Endothelial cell of umbilical vein (primary cell): ENCODE results near the gene ADGRB2. TPM values are rescaled to one million over a fixed set of nuclear protein-coding genes. Genes with fewer than 3 reads are reported as not detected.

Experiments used
- BruUV-seq: library from RNA; stranded (reverse); fragments of 400-500 nt; replicated peaks from 2 replicates; lab custom pipeline; 2021; lab: Mats Ljungman, UMichigan
- CTCF ChIA-PET: fragments of 300-600, 350-600 bp; sonication (Branson Sonifier 250); formaldehyde crosslinking; loops from one replicate; lab custom pipeline; 2021; ENCODE audit warnings: antibody characterized with exemption, inconsistent platforms; lab: Charles Lee
- POLR2A ChIA-PET: fragments of 300-600, 350-600 bp; sonication (Branson Sonifier 250); formaldehyde crosslinking; loops from one replicate; lab custom pipeline; 2021; ENCODE audit warnings: antibody characterized with exemption, inconsistent platforms; lab: Charles Lee
- DNase-seq: peaks from one replicate; pipeline ENCODE4 v3.0.0-alpha.2; 2011; ENCODE audit warnings: low read depth, low spot score
- FAIRE-seq: peaks from 2 replicates; lab custom pipeline; 2011; peaks lifted over from hg19 to GRCh38; lab: Jason Lieb, UNC
- H2AFZ ChIP-seq: 2 replicates; pipeline ENCODE4 v1.6.0; 2012; ENCODE audit warnings: low read depth, low read length, control low read depth, inconsistent platforms
- H3K27ac ChIP-seq: 2 replicates; pipeline ENCODE4 v1.5.1; 2011; ENCODE audit warnings: low read depth, mild to moderate bottlenecking, control low read depth, low read length, moderate library complexity; ENCODE audit not compliant: insufficient read depth
- H3K27me3 ChIP-seq, 2 experiments: 2 replicates each; pipeline versions ENCODE4 v1.6.0 to v1.6.1; 2011; ENCODE audit warnings: low read length in 2 of 2, mixed read lengths in 1 of 2; ENCODE audit not compliant: control insufficient read depth in 2 of 2, insufficient read depth in 2 of 2
- H3K36me3 ChIP-seq, 2 experiments: 2 replicates in 1 of 2; 3 replicates in 1 of 2; pipeline ENCODE4 v1.5.1; 2011; ENCODE audit warnings: low read length in 2 of 2, mild to moderate bottlenecking in 1 of 2, moderate library complexity in 1 of 2; ENCODE audit not compliant: control insufficient read depth in 2 of 2, insufficient read depth in 2 of 2; ENCODE audit errors: extremely low read depth in 1 of 2
- H3K4me1 ChIP-seq: 3 replicates; pipeline ENCODE4 v1.5.1; 2011; ENCODE audit warnings: mild to moderate bottlenecking, low read length; ENCODE audit not compliant: control insufficient read depth, insufficient read depth; ENCODE audit errors: extremely low read depth
- H3K4me2 ChIP-seq: 2 replicates; pipeline ENCODE4 v1.6.1; 2011; ENCODE audit warnings: low read length, control low read depth, mixed read lengths; ENCODE audit not compliant: insufficient read depth
- H3K4me3 ChIP-seq, 3 experiments: fragments of 200-600 bp in 1 of 3; sonication (generic), shearing (Covaris generic) in 1 of 3; replicated peaks in 1 of 3; 2 replicates each; pipeline ENCODE4 v1.5.1; 2011 to 2016; ENCODE audit warnings: control low read depth in 3 of 3, low read length in 3 of 3, mild to moderate bottlenecking in 2 of 3, inconsistent platforms in 1 of 3, low read depth in 1 of 3, moderate library complexity in 1 of 3; ENCODE audit not compliant: insufficient read depth in 1 of 3
- H3K79me2 ChIP-seq: 2 replicates; pipeline ENCODE4 v1.6.0; 2012; ENCODE audit warnings: low read length, inconsistent platforms; ENCODE audit not compliant: control insufficient read depth, insufficient read depth
- H3K9ac ChIP-seq: replicated peaks from 2 replicates; pipeline ENCODE3; 2011; ENCODE audit warnings: low read length, control low read depth; ENCODE audit not compliant: insufficient read depth; ENCODE audit errors: extremely low read depth
- H3K9me1 ChIP-seq: replicated peaks from 3 replicates; pipeline ENCODE4 v1.6.0; 2011; ENCODE audit warnings: mild to moderate bottlenecking, low read length; ENCODE audit not compliant: control insufficient read depth, insufficient read depth; ENCODE audit errors: extremely low read depth
- H3K9me3 ChIP-seq: replicated peaks from 2 replicates; pipeline ENCODE4 v1.5.1; 2012; ENCODE audit warnings: low read length, inconsistent platforms; ENCODE audit not compliant: control insufficient read depth, insufficient read depth
- H4K20me1 ChIP-seq: replicated peaks from 2 replicates; pipeline ENCODE3; 2011; ENCODE audit warnings: mild to moderate bottlenecking, low read length; ENCODE audit not compliant: control insufficient read depth, insufficient read depth; ENCODE audit errors: extremely low read depth
- EZH2 ChIP-seq: IDR thresholded peaks from 2 replicates; pipeline ENCODE4 v1.6.1; 2012; ENCODE audit warnings: borderline replicate concordance, low read depth, mild to moderate bottlenecking, moderate library complexity, low read length, inconsistent platforms; ENCODE audit not compliant: severe bottlenecking
- FOS ChIP-seq: IDR thresholded peaks from 2 replicates; pipeline ENCODE4 v1.6.1; 2011; ENCODE audit warnings: mild to moderate bottlenecking, low read length, moderate library complexity, borderline replicate concordance; ENCODE audit not compliant: insufficient read depth
- GATA2 ChIP-seq: IDR thresholded peaks from 2 replicates; pipeline ENCODE4 v1.7.0; 2011; ENCODE audit warnings: low read depth, mild to moderate bottlenecking, moderate library complexity, mixed read lengths, low read length; ENCODE audit not compliant: insufficient read length, insufficient read depth
- JUN ChIP-seq: IDR thresholded peaks from 2 replicates; pipeline ENCODE4 v1.6.1; 2011; ENCODE audit warnings: borderline replicate concordance, low read depth; ENCODE audit not compliant: insufficient read length, insufficient read depth
- MAX ChIP-seq: IDR thresholded peaks from 2 replicates; pipeline ENCODE4 v1.6.1; 2011; ENCODE audit not compliant: insufficient read depth, insufficient read length
- MYC ChIP-seq: IDR thresholded peaks from one replicate; pipeline ENCODE4 v1.6.1; 2011; ENCODE audit warnings: mild to moderate bottlenecking, low read depth, low read length
- POLR2A ChIP-seq: IDR thresholded peaks from 2 replicates; pipeline ENCODE4 v1.6.1; 2012; ENCODE audit warnings: low read depth, mild to moderate bottlenecking, control low read depth, low read length
- POLR2AphosphoS5 ChIP-seq: IDR thresholded peaks from 2 replicates; pipeline ENCODE4 v1.6.1; 2012; ENCODE audit warnings: low read depth, mild to moderate bottlenecking, control low read depth, low read length, moderate library complexity; ENCODE audit not compliant: insufficient read depth
- dilution Hi-C: fragments of 300-500 bp; cut with MboI; formaldehyde crosslinking; loops from one replicate; pipeline ENCODE4 v1.15.0; 2019; ENCODE audit warnings: low sequenced_read_pairs; ENCODE audit not compliant: extremely low pct_ligation_motif_present
- intact Hi-C: fragments of 100-400 bp; cut with micrococcal nuclease; formaldehyde crosslinking; loops from one replicate; pipeline ENCODE4 v1.10.0; 2022
- polyA plus RNA-seq, 4 experiments: library from polyadenylated mRNA; depleted of rRNA in 3 of 4; stranded (reverse) in 3 of 4; unstranded in 1 of 4; fragments of >200 nt; gene quantifications; 2 replicates each; pipeline versions ENCODE4 v1.2.1 to v1.2.3, GENCODE V29; 2011 to 2012; ENCODE audit warnings: missing spikeins in 1 of 4
- total RNA-seq: library from RNA; stranded (reverse); gene quantifications from 2 replicates; pipeline ENCODE4 v1.2.3, GENCODE V29; 2021
- TF ChIP-seq, protein P1 (sequence below), 2 donors: IDR thresholded peaks; 1 replicate in 1 of 2; 2 replicates in 1 of 2; pipeline ENCODE4 v1.5.1; 2011; ENCODE audit warnings: low read length in 2 of 2, mild to moderate bottlenecking in 2 of 2, moderate library complexity in 2 of 2, control low read depth in 1 of 2, inconsistent platforms in 1 of 2, low read depth in 1 of 2; ENCODE audit not compliant: insufficient read depth in 1 of 2; ENCODE audit errors: extremely low read depth in 1 of 2

The ADGRB2 gene
- total and polyA plus RNA-seq, 2 donors (not counting 3 experiments of a cell fraction or from before 2014, with no cell fraction given), result 1.3 to 1.5 TPM

- no peaks in the 10 kb centered on the region for H3K9me1 ChIP-seq
- no peaks in the 10 kb centered on the region for H4K20me1 ChIP-seq
- TF ChIP-seq, protein P1, sequence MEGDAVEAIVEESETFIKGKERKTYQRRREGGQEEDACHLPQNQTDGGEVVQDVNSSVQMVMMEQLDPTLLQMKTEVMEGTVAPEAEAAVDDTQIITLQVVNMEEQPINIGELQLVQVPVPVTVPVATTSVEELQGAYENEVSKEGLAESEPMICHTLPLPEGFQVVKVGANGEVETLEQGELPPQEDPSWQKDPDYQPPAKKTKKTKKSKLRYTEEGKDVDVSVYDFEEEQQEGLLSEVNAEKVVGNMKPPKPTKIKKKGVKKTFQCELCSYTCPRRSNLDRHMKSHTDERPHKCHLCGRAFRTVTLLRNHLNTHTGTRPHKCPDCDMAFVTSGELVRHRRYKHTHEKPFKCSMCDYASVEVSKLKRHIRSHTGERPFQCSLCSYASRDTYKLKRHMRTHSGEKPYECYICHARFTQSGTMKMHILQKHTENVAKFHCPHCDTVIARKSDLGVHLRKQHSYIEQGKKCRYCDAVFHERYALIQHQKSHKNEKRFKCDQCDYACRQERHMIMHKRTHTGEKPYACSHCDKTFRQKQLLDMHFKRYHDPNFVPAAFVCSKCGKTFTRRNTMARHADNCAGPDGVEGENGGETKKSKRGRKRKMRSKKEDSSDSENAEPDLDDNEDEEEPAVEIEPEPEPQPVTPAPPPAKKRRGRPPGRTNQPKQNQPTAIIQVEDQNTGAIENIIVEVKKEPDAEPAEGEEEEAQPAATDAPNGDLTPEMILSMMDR (IDR thresholded peaks at IDR 0.05; ENCODE audit: extremely low read depth in 1 of 2, insufficient read depth in 1 of 2, low read depth in 1 of 2, low read length in 2 of 2), result no peak
- TF ChIP-seq POLR2A (no peak), MYC (no peak), FOS (no peak), JUN (no peak), EZH2 (no peak), GATA2 (no peak), POLR2AphosphoS5 (no peak), MAX (no peak)
- H2AFZ ChIP-seq, result no peak overlapping the region
- no peaks in the 10 kb centered on the region for H3K27me3 ChIP-seq
- H3K4me3 ChIP-seq, result no peak overlapping the region
- DNase-seq, result no peak
- H3K9me3 ChIP-seq, result no peaks in the 10 kb centered on the region
- H3K27ac ChIP-seq, result no peak overlapping the region
- dilution Hi-C loops, result no loop called here
- POLR2A ChIA-PET, result no interaction called here
- peaks cover 4% of the 10 kb centered on the region for H3K4me1 ChIP-seq
- intact Hi-C loops, result loop anchor here (10.0 kb wide), 1 partner anchor 392 kb away; no protein-coding TSS in a partner anchor
- no TSS peak for BruUV-seq
- no peak overlapping the region for H3K9ac ChIP-seq
- CTCF ChIA-PET, result interaction anchor here (1.5 kb wide), 1 partner anchor 21 kb away, joined by 3 read pairs; no protein-coding TSS in a partner anchor
- no peaks in the 10 kb centered on the region for H3K79me2 ChIP-seq
- no peak for FAIRE-seq
- no peak overlapping the region for H3K4me2 ChIP-seq
- no peaks in the 10 kb centered on the region for H3K36me3 ChIP-seq
Observed at GRCh38 chr1:31786366-31787060, 22.4 kb upstream of the ADGRB2 start.
